GM18499 (cell line): ENCODE data around the gene VTI1A.

Experiments used
- ATAC-seq: cut with Tn5 transposase; IDR thresholded peaks from one replicate; pipeline ENCODE4 v1.9.1; 2021; ENCODE audit warnings: moderate number of reproducible peaks; ENCODE audit not compliant: insufficient read depth, unreplicated experiment

VTI1A gene

DNA sequence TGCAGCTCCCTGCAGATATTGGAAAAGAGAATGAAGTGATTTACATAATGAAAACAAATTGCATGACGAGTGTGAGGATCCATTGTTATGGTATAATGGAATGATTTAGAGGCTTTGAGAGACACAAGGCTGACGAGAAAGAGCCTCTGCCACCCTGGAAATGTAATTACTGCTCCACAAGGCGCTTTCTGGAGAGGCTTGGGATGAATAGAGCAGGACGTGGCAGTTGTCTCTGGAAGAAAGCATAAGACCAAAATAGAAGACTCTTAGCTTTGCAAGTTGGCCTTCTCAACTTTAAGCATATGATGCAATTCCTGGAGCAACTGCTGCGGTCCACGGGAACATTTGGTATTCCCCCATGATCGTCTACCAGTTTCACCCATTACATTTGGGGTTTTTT is 321.1 kb downstream of the VTI1A start:
- ATAC-seq = no peak

DNA sequence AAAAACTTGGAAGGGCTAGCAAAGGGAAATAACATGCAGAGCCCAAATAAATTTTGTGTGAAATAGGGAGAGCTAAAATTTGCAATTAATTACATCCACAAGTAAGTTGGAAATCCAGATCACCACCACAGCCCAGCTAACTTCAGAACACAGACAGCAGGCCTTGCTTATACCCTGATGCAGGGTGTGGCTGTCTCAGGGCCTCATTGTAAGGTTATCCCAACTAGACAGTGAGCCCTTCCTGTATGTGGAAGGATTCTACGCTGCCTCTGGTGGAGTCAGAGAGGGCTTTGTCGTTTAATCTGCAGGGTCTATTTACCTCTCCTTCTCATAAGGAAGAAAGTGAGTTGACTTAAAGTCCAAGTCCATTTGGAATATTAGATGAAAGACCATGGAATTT is 322.1 kb downstream of the VTI1A start:
- no peak for ATAC-seq

DNA sequence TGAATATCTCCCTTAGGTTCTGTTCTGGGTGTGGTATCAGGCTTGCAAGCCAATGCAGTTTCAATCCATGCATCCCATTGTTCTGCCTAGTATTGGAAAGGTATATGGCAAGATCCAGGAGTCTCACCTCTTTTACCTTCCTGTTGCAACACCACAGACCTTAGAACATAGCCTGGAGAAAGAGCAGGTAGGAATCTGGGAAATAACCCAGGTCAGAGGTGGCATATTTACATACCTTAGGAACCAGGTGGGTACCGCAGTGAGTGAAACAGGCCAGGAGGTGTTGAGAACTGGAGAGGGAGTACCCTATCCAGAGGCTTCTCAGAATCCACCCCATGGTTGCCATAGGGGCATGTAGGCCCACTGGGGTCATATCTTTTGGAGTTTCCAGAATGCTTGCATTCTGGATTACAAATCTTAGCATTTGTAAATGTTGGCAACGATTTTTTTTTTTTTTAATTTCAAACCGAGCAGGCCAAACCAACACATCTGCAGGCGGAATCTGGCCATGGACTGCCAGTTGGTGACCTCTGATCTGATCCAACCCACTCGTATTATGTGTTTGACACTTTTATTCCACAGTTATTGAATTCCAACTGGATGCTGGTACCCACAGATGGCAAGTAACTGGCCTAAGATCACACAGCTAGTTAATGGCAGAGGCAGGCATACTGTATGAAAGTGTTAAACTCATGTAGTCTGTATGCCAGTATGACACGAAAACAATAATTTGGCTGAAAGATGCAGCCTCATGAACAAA is 322.8 kb downstream of the VTI1A start:
- ATAC-seq = no peak

DNA sequence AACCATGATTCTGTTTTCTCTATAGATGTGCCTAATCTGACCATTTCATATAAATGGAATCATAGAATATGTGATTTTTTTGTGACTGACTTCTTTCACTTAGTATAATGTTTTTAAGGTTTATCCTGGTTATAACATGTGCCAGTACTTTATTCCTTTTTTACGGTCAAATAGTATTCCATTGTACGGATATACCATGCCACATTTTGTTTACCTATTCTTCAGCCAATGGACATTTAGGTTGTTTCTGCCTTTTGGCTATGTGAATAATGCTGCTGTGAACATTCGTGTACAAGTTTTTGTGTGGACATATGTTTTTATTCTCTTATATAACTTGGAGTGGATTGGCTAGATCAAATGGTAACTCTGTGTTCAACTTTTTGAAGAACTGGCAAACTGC is 324.7 kb downstream of the VTI1A start:
- ATAC-seq = no peak

DNA sequence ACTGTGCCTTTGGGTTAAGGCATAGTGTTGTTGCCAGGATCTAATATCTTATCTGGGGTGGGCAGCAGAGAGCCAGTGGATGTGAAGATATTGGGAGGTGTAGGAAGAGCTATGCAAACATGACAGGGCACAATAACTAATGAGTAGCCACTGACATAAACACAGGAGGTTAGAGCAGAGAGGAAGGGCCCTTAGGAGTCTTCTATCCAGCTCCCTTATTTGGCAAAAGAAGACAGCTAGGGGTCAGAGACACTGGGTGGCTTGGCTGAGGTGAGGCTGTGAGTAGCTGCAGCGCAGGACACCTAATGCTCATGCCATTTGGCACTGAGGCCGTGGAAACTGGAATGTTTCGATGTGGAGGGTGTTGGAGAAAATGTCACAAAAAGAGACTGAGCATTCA is 326.8 kb downstream of the VTI1A start:
- ATAC-seq = no peak

DNA sequence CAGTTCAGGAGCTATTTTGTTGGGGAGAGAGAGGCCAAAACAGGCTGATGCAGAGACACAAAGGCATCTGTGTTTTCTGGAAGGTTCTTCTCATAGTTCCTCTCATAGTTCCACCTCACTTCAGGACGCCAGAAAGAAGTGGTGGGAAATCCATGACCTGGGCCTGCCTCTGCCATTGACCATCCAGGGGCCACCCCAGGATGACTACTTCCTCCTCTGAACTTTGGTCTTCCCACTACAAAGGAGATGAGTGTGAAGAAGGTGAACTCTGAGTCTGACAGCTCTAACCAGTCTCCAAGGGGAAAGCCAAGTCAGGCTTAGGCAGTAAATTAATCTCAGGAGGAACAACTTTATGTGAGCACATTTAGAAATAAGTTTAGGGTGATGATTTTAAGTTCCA is 327.2 kb downstream of the VTI1A start:
- ATAC-seq = no peak

DNA sequence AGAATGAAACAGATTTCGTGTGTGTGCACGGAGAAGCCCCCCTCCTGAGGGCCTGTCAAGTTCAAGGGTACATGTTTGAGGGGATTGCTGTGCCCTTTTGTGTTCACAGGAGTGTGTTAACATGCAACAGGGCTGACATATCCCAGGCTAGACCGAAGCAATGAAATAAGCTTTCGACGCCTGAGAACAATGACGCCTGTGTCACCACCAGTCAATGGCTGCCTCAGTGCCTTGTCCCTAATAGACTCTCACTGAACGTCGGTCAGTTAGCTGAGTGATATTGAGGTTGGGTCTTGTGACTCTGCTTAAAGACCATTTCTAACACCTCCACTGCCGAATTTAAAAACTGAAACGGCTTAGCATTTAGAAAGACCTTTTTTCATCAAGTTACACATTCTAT is 327.8 kb downstream of the VTI1A start:
- ATAC-seq = no peak

DNA sequence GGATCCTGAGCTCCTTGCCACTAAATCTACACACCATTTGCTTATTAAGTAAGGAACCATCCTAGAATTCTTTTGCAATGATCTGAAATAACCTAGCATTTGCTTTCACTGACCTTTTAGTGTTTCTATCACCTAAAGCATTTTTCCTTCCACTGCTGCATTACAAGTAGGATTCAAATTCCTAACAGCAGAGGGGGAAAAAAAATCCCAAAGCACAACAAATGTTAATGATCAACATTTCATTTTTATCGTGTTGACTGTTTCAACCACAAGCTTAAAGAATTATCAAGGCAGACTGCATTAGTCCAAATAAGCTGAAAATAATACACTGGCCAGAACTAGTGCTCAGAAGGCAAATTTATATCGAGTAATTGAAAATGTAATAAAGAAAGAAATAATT is 328.4 kb downstream of the VTI1A start:
- ATAC-seq = no peak

DNA sequence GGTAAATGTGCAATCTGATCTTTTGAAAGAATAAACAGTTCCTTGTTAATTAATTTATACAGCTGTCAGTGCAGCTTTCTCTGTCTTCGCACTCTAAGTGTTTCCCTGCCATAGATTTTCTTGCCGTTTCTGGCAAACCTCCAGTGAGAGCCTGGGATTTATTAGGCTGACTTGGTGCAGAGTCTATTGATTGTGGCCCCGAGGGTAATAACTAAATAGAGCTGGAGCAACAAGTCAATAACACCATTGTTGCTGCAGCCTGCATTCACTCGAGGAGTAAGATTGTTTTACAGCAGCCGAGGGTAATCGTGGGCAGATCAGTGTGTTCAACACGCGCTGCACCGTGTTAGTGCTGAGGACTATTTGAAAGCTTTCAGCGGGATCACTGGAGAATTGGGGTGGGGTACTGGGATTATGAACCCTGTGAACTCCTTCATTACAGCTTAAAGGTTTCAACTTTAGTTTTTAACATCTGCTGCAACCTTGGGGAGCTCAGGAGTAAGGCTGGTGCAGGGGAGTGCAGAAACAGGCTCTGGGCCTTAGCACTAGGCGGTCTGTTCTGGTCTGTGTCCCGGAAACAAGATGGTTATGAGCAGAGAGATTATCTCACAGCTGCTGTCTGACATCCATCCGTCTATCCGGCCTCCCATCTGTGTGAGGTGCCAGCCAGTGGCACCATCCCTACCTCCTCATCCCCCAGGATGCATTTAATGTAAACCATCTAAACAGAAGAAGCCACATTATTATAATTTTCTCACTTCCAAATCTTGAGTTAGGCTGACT is 329.1 kb downstream of the VTI1A start:
- no peak for ATAC-seq

DNA sequence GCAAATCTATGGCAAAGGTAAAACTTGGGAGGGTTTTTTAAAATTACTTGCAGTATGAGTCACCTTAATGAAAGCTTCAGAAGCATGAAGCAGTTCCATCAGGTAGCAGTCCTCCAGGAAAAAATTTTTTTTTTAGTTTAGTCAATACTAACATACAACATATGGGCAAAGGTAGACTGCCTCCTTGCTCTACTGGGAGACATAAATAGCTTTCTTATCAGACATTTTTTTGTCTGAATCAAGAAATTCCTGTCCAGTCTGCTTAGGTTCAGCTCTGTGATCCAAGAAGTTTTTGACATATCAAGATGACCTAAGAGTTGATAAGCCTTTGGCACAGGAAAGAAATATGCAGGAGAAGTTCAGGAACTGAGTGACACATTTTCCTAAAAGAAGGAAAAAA is 331.6 kb downstream of the VTI1A start:
- no peak for ATAC-seq

DNA sequence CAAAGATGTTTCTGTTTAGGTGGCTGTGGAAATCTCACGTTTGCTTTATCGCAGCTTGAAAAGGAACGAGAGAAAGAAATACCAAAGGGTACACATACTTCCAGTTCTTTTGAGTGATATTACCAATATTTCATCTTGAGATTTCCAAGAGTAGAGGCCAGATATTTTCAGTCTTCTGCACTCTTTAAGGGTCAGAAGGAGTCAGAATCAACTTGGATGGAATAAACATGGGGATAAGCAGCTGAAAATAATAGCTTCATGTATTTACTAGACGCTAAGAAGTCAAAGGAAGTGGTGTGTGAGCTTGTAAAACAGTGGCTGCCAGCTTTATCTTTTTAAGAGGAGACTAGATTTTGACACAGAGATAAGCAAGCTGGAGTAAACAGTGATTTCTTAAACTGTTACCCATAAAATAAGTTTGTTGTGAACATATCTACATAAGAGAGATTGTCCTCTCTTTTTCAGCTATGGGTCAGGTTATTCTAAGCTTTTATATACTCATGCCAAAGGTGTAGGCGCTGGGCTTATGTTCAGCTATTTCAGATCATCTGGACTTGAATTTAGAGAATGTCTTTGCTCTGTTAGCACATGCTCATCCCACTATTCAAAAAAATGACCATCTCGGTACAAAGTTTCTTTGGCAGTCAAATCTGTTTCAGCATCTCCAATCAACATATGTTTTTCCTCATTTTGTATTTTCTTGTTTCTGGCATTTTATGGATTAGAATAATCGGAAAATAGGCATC is 332.2 kb downstream of the VTI1A start:
- ATAC-seq = no peak

DNA sequence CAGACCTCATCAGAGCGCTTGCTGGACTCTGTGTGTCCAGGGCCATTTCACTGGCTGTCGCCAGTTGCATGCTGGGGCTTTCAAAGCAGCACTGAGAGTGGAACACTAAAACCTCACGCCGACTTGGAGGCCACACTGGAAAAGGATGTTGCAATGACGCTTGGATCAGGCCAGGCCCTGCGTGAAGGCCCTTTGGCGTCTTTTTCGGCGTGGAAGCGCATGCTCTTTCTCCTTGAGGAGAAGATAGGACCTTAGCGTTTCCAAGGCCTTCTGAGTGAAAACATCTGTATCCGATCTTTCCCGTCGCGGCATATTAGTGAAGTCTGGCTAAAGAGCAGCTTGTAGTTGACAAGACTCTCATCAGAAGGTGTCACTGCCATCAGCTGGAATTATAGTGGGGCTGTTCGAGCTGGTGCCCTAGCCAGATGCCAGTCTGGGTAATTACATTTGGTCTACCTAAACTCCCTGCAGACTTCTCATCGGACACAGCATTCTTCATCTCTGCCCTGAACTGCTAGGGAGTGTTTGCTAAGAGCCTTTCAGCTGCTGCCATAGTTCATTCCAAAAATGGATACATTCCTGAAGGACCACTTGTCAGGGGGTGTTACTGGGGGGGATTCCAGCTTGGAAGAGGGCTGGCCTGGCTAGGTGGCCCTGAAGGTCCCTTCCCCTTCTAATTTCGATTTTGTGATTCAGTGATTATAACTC is 335.3 kb downstream of the VTI1A start:
- no peak for ATAC-seq

DNA sequence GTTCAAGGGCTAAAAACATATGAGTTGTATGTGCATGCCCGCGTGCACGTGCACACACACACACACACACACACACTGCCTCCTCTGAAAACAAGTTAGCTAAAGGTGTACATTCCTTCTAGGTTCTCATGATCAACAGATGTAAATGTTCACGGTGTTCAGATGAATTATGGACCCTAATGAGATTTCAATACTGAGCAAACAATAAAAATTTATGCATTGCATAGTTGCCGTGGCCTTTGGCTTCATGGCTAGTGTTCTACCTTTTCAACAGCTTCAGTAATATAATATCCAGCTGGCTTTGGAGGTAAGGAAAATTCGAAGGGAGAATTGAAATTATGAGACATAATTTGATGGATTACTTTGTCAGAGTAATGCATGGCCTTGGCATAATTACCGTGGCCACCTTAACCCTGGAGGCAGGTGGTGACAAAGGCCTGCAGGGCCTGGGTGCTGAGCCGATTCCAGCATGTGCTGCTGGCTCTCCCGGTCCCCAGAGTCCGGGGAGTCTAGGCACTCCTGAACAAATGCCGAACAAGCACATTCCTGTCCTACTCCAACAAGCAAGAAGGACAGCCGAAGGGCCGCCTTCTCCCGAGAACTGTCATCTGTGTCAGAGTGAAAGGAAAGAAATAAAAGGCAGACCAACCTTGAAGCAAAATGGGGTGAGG is 336.5 kb downstream of the VTI1A start:
- ATAC-seq = no peak

DNA sequence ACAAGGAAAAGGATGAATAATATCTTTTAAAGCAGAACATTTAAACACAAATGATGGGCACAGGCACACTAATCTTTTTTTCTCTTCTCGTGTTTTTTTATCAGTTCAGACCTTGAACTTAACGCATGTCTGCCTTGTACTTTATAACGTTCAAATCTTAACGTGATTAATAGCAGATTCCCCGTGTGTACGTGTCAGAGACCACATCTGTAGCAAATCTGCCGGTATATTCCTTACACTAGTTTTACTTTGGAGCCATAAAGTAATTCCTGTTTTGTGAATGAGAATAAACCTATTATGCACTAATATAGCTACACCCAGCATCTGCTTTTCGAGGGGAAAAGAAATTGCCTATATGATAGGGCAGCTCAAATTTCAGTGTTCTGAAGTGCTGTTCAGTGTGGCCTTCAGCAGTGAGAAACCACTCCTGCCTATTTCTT is 337.0 kb downstream of the VTI1A start:
- ATAC-seq = no peak

DNA sequence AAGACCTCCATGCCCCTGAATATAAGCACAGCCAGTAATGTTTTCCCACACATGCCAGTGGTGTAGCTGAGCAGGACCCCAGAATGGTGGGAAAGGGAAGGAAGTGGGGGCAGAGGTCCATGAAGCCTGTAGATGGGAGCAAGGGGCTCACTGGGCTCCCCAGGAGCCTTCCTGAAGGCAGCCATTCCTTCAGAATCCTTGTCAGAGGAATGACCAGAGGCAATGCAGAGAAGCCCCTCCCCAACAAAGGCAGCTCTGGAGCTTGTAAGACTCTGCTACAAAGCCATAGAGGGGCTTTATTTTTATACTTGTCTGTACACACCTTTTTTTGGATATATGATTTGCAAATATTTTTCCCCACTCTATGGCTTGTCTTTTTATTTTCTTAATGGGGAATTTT is 338.1 kb downstream of the VTI1A start:
- ATAC-seq = no peak

DNA sequence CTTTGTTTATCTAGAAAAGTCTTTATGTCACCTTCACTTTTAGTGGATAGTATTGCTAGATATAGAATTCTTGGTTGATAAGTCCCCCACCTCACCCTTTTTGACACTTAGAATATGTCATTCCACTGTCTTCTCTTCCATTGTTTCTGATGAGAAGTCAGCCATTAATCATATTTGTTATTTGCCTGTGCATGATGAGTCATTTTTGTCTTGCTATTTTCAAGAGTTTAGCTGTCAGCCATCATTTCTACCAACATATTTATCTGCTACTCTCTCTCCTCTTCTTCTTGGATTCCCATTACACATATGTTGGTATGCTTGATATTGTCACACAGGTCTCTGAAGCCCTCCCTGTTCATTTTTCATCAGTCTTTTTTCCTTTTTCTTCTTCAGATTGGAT is 342.2 kb downstream of the VTI1A start:
- ATAC-seq = no peak

DNA sequence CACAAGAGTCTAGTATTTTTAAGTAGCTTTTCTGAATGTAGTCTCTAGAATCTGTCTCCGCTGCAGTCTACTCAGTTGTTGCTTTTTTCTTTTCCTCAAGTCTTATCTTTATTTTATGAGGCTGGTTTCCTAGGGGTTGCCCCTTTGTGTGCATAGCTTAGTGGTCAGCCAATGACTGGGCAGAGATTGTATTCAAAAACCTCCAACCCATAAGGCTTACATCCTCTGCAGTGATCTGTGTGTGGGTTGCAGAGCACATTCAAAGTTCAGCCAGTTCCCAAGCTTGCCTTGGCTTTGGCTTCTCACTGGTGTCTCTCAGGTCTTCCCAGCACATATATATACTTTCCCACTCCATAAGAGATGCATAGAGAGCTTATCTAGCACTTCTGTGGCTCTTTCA is 343.0 kb downstream of the VTI1A start:
- ATAC-seq = no peak

DNA sequence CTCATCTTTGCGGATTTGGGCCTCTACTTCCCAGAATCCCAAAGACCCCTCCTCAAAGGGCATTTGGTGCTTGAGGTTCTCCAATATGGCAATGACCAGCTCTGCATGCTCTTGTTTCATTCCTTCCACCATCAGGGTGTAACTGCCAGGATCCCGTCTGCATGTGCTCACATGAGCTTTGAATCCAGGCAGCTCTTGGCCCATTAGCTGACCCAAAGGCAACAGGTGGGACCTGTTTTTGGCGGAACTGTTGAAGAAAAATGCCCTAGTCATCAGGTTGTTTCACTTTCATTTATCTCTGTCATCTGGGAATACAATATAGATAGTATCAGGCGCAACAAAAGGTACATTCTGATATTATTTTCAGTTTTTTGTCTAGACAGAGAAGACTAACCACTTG is 343.9 kb downstream of the VTI1A start:
- ATAC-seq = no peak

DNA sequence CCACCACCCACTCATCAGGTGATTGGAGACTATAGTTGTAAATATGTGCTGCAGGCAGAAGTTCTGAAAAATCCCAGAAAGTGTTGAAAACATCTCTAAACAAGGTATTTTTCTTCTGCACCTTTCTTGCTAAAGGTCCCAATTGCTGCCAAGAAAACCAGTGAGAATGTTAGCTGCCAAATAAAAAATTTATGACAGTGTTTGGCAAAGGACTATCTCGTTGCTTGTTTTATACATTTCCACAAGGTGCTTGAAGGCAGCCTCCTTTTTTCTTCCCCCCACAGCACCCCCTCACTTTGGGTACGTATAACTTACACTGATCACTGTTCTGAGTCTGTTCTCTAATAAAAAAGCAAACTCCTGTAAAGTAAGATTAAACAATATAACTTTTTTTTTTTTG is 344.4 kb downstream of the VTI1A start:
- no peak for ATAC-seq
